Karpas-422 (cell line): ENCODE measurements around the gene INSIG2. TPM values are rescaled to one million over a fixed set of nuclear protein-coding genes. Genes with fewer than 3 reads are reported as not detected.
"Not testable (repeated sequence)": the region's sequence is repeated elsewhere in the genome, so short reads cannot be mapped to it uniquely, and the experiment has no call there.

Experiments used
- DNase-seq: peaks from one replicate; pipeline ENCODE4 v3.0.0-alpha.2; 2015
- H2AFZ ChIP-seq: fragments of 200-600 bp; sonication (generic); 2 replicates; pipeline ENCODE4 v1.6.1; 2014; ENCODE audit warnings: antibody characterized with exemption, low read length, mixed read lengths
- H3K27ac ChIP-seq: fragments of 200-600 bp; sonication (generic); 2 replicates; pipeline ENCODE4 v1.5.1; 2014; ENCODE audit warnings: mild to moderate bottlenecking, low read length, moderate library complexity
- H3K27me3 ChIP-seq: fragments of 200-600 bp; sonication (generic); 2 replicates; pipeline ENCODE4 v1.6.1; 2014; ENCODE audit warnings: low read length, mixed read lengths
- H3K36me3 ChIP-seq: fragments of 200-600 bp; sonication (generic); 2 replicates; pipeline ENCODE4 v1.6.1; 2014; ENCODE audit warnings: low read length, mixed read lengths; ENCODE audit not compliant: insufficient read depth
- H3K4me1 ChIP-seq: fragments of 200-600 bp; sonication (generic); 2 replicates; pipeline ENCODE4 v1.6.1; 2014; ENCODE audit warnings: mild to moderate bottlenecking, low read length, mixed read lengths
- H3K4me2 ChIP-seq: fragments of 200-600 bp; sonication (generic); 2 replicates; pipeline ENCODE4 v1.6.1; 2014; ENCODE audit warnings: low read length, low read depth, mild to moderate bottlenecking; ENCODE audit not compliant: poor library complexity, severe bottlenecking
- H3K4me3 ChIP-seq: fragments of 200-600 bp; sonication (generic); 2 replicates; pipeline ENCODE4 v1.5.1; 2014; ENCODE audit warnings: mild to moderate bottlenecking, antibody characterized with exemption, low read length, mixed read lengths
- H3K79me2 ChIP-seq: fragments of 200-600 bp; sonication (generic); 2 replicates; pipeline ENCODE4 v1.6.1; 2014; ENCODE audit warnings: mild to moderate bottlenecking, low read length, mixed read lengths
- H3K9ac ChIP-seq: fragments of 200-600 bp; sonication (generic); 2 replicates; pipeline ENCODE4 v1.6.0; 2014; ENCODE audit warnings: low read length
- H3K9me2 ChIP-seq: fragments of 200-600 bp; sonication (generic), shearing (Covaris generic); replicated peaks from 2 replicates; pipeline ENCODE4 v1.6.0; 2014; ENCODE audit warnings: mild to moderate bottlenecking, low read length, moderate library complexity; ENCODE audit not compliant: insufficient read depth
- H3K9me3 ChIP-seq: fragments of 300-700, 200-600 bp; sonication (generic); 2 replicates; pipeline ENCODE4 v1.6.1; 2014; ENCODE audit warnings: low read length, mixed read lengths
- H4K20me1 ChIP-seq: fragments of 200-600 bp; sonication (generic); 2 replicates; pipeline ENCODE4 v1.6.1; 2014; ENCODE audit warnings: mild to moderate bottlenecking, antibody characterized with exemption, low read length, low read depth; ENCODE audit not compliant: insufficient read depth
- total RNA-seq: library from RNA; depleted of rRNA; stranded (reverse); fragments of >200 nt; shearing (Covaris generic); gene quantifications from 2 replicates; pipeline ENCODE4 v1.2.3, GENCODE V29; 2014; ENCODE audit warnings: low replicate concordance

INSIG2 gene
- total RNA-seq, 1 experiment from 2014 or later: 37.6 TPM

- Histone ChIP-seq H3K9me2 (no peaks in the 10 kb centered on the region), H3K36me3 (no peaks in the 10 kb centered on the region), H3K4me2 (no peak overlapping the region), H2AFZ (no peak overlapping the region), H3K4me3 (no peak overlapping the region), H3K79me2 (peaks cover 21% of the 10 kb centered on the region), H3K27me3 (no peaks in the 10 kb centered on the region), H3K9me3 (no peaks in the 10 kb centered on the region), H4K20me1 (no peaks in the 10 kb centered on the region), H3K4me1 (peaks cover 33% of the 10 kb centered on the region), H3K9ac (no peak overlapping the region), H3K27ac (no peak overlapping the region)
- no peak for DNase-seq
Measured at GRCh38 chr2:118085173-118086023, 2.9 kb upstream of the INSIG2 start.

- Histone ChIP-seq H3K79me2 (peaks cover 28% of the 10 kb centered on the region), H2AFZ (no peak overlapping the region), H3K27me3 (no peaks in the 10 kb centered on the region), H3K9ac (no peak overlapping the region), H3K4me1 (peaks cover 40% of the 10 kb centered on the region), H3K9me2 (no peaks in the 10 kb centered on the region), H4K20me1 (no peaks in the 10 kb centered on the region), H3K27ac (no peak overlapping the region), H3K4me2 (no peak overlapping the region), H3K36me3 (no peaks in the 10 kb centered on the region), H3K9me3 (no peaks in the 10 kb centered on the region), H3K4me3 (no peak overlapping the region)
- DNase-seq: no peak
Measured at GRCh38 chr2:118086024-118086633, 2.1 kb upstream of the INSIG2 start.

- Histone ChIP-seq H3K36me3 (no peaks in the 10 kb centered on the region), H4K20me1 (0 out of 2 replicates have a peak, but pooled peaks cover under 1% of the 10 kb centered on the region), H3K4me2 (peak overlapping the region; percentile 97), H3K79me2 (peaks cover 46% of the 10 kb centered on the region), H3K27ac (peak overlapping the region; percentile 85; the same call in 1 of the 2 replicates), H3K4me1 (peaks cover 56% of the 10 kb centered on the region), H3K27me3 (no peaks in the 10 kb centered on the region), H3K4me3 (peak overlapping the region; percentile 76), H2AFZ (no peak overlapping the region), H3K9me3 (no peaks in the 10 kb centered on the region), H3K9me2 (no peaks in the 10 kb centered on the region), H3K9ac (peak overlapping the region; percentile 89)
- no peak for DNase-seq
Measured at GRCh38 chr2:118089139-118089800, 999 bp downstream of the INSIG2 start.

GRCh38 chr2:118090387-118091139 is 2.3 kb downstream of the INSIG2 start:
- H3K4me3 ChIP-seq: peak overlapping the region; percentile 76

GRCh38 chr2:118091140-118091478 is 2.8 kb downstream of the INSIG2 start:
- H3K9me3 ChIP-seq: no peaks in the 10 kb centered on the region
- no peak overlapping the region for H3K9ac ChIP-seq
- no peaks in the 10 kb centered on the region for H3K9me2 ChIP-seq
- peak overlapping the region; percentile 85 for H3K27ac ChIP-seq
- no peak overlapping the region for H3K4me3 ChIP-seq
- DNase-seq: no peak
- peaks cover 15% of the 10 kb centered on the region; the same call in 1 of the 2 replicates for H4K20me1 ChIP-seq
- H3K36me3 ChIP-seq: no peaks in the 10 kb centered on the region
- peaks cover 69% of the 10 kb centered on the region for H3K4me1 ChIP-seq
- H3K79me2 ChIP-seq: peaks cover 64% of the 10 kb centered on the region
- peak overlapping the region; percentile 97 for H3K4me2 ChIP-seq
- H3K27me3 ChIP-seq: no peaks in the 10 kb centered on the region
- H2AFZ ChIP-seq: no peak overlapping the region

More at GRCh38 chr2:118090387-118091139, 2.3 kb downstream of the INSIG2 start:
- peaks cover 59% of the 10 kb centered on the region for H3K79me2 ChIP-seq
- no peaks in the 10 kb centered on the region for H3K9me2 ChIP-seq
- H3K9ac ChIP-seq: peak overlapping the region; percentile 89
- peaks cover 14% of the 10 kb centered on the region; the same call in 1 of the 2 replicates for H4K20me1 ChIP-seq
- no peaks in the 10 kb centered on the region for H3K36me3 ChIP-seq
- H3K4me2 ChIP-seq: peak overlapping the region; percentile 97
- H2AFZ ChIP-seq: no peak overlapping the region
- peak overlapping the region; percentile 85 for H3K27ac ChIP-seq
- no peak for DNase-seq
- H3K9me3 ChIP-seq: no peaks in the 10 kb centered on the region
- no peaks in the 10 kb centered on the region for H3K27me3 ChIP-seq
- peaks cover 63% of the 10 kb centered on the region for H3K4me1 ChIP-seq

GRCh38 chr2:118091631-118092030 is 3.4 kb downstream of the INSIG2 start:
- Histone ChIP-seq H3K4me2 (peak overlapping the region; percentile 97), H3K4me3 (no peak overlapping the region; the same call in 1 of the 2 replicates), H3K9ac (no peak overlapping the region), H3K4me1 (peaks cover 74% of the 10 kb centered on the region), H3K27me3 (no peaks in the 10 kb centered on the region), H3K9me3 (no peaks in the 10 kb centered on the region), H3K9me2 (no peaks in the 10 kb centered on the region), H2AFZ (no peak overlapping the region), H3K27ac (peak overlapping the region; percentile 85), H3K79me2 (peaks cover 70% of the 10 kb centered on the region), H3K36me3 (peaks cover 4% of the 10 kb centered on the region; the same call in 1 of the 2 replicates), H4K20me1 (peaks cover 15% of the 10 kb centered on the region; the same call in 1 of the 2 replicates)
- no peak for DNase-seq

GRCh38 chr2:118094102-118094501 is 5.8 kb downstream of the INSIG2 start:
- H3K79me2 ChIP-seq: peaks cover 86% of the 10 kb centered on the region
- H3K4me1 ChIP-seq: peaks cover 72% of the 10 kb centered on the region
- DNase-seq, H2AFZ ChIP-seq, H3K27me3 ChIP-seq, H3K9me3 ChIP-seq, H3K9me2 ChIP-seq, H3K36me3 ChIP-seq: not testable (repeated sequence)
- peak overlapping the region; percentile 15; the same call in 1 of the 2 replicates for H3K9ac ChIP-seq
- H4K20me1 ChIP-seq: peaks cover 15% of the 10 kb centered on the region; the same call in 1 of the 2 replicates
- peak overlapping the region; percentile 65 for H3K27ac ChIP-seq
- peak overlapping the region; percentile 63 for H3K4me2 ChIP-seq
- H3K4me3 ChIP-seq: 0 out of 2 replicates have a peak overlapping the region, but pooled peaks have one; percentile 6
